DMS153 treated with DMSO at 0.1 percent for 48 hours (cell line): ENCODE data around the gene THBD.

Experiments used
- DNase-seq: peaks from one replicate; lab custom pipeline; 2025; ENCODE audit not compliant: unreplicated experiment; lab: John Stamatoyannopoulos, UW

The THBD gene

GRCh38 chr20:23049201-23050075 is at the start of gene THBD:
THBD (minus strand) TSS chr20:23049672; CDS start chr20:23049504, 168 bp downstream.
- DNase-seq, result peak; percentile 12

- no peak for DNase-seq
Measured at GRCh38 chr20:23097636-23098580, 48.4 kb upstream of the THBD start.

- no peak for DNase-seq
Measured at GRCh38 chr20:23096986-23097520, 47.6 kb upstream of the THBD start.

- DNase-seq, result no peak
Measured at GRCh38 chr20:23096097-23096496, 46.6 kb upstream of the THBD start.

- no peak for DNase-seq
Measured at GRCh38 chr20:23095499-23095898, 46.0 kb upstream of the THBD start.

- no peak for DNase-seq
Measured at GRCh38 chr20:23094927-23095326, 45.5 kb upstream of the THBD start.

GRCh38 chr20:23094213-23094896 is 44.9 kb upstream of the THBD start:
- DNase-seq, result no peak

GRCh38 chr20:23093613-23094012 is 44.1 kb upstream of the THBD start:
- DNase-seq, result no peak

GRCh38 chr20:23092861-23093495 is 43.5 kb upstream of the THBD start:
- no peak for DNase-seq

- DNase-seq, result no peak
Measured at GRCh38 chr20:23092384-23092756, 42.9 kb upstream of the THBD start.

- DNase-seq, result no peak
Measured at GRCh38 chr20:23091721-23092383, 42.4 kb upstream of the THBD start.

GRCh38 chr20:23090878-23091277 is 41.4 kb upstream of the THBD start:
- no peak for DNase-seq

- DNase-seq, result no peak
Measured at GRCh38 chr20:23090147-23090546, 40.7 kb upstream of the THBD start.

GRCh38 chr20:23088866-23089265 is 39.4 kb upstream of the THBD start:
- DNase-seq, result no peak

- no peak for DNase-seq
Measured at GRCh38 chr20:23087587-23088251, 38.2 kb upstream of the THBD start.

- DNase-seq, result no peak
Measured at GRCh38 chr20:23086931-23087411, 37.5 kb upstream of the THBD start.

- DNase-seq, result no peak
Measured at GRCh38 chr20:23086056-23086566, 36.6 kb upstream of the THBD start, which contains the start of gene CD93. CD93 (minus strand) TSS chr20:23086324; CDS start chr20:23086192, 132 bp downstream.

GRCh38 chr20:23085436-23086055 is 36.1 kb upstream of the THBD start:
- DNase-seq, result no peak
